ENCODE results near the gene CST7.
"Not testable (repeated sequence)": the region's sequence is repeated elsewhere in the genome, so short reads cannot be mapped to it uniquely, and the experiment has no call there.

CST7 gene

DNA sequence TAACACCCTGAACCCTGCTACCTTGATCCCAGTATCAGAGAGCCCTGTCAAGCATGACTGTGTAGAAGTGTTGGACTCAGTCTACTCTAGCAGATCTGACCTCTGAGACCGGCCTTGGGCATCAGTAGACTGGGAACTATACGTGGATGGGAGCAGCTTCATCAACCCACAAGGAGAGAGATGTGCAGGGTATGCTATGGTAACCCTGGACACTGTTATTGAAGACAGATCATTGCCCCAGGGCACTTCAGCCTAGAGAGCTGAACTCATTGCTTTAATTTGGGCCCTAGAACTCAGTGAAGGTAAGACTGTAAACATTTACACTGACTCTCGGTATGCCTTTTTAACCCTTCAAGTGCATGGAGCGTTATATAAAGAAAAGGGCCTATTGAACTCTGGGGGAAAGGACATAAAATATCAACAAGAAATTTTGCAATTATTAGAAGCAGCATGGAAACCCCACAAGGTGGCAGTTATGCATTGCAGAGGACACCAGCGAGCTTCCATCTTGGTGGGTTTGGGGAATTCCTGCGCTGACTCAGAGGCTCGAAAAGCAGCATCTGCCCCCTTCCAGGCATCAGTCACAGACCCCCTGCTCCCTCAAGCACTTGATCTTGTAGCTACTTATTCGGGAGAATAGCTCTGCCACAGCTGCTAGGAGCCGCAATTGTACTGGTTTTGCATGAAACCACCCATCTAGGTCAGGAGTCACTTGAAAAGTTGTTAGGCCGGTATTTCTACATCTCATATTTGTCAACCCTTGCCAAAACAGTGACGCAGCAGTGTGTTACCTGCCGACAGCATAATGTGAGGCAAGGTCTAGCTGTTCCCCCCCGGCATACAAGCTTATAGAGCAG lies 19.0 kb upstream of the CST7 start:
- DNase-seq: not testable (repeated sequence)

GRCh38 chr20:24930724-24931688 lies 18.1 kb upstream of the CST7 start:
- not testable (repeated sequence) for DNase-seq

DNA sequence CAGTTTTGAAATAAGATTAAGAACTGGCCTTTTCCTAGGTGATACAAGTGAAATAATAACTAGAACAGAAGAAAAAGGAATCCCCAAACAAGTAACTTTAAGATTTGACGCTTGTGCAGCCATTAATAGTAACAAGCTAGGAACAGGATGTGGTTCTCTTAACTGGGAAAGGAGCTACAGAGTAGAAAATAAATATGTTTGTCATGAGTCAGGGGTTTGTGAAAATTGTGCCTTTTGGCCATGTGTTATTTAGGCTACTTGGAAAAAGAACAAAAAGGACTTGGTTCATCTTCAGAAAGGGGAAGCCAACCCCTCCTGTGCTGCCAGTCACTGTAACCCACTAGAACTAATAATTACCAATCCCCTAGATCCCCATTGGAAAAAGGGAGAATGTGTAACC lies 17.2 kb upstream of the CST7 start:
- not testable (repeated sequence) for DNase-seq

DNA sequence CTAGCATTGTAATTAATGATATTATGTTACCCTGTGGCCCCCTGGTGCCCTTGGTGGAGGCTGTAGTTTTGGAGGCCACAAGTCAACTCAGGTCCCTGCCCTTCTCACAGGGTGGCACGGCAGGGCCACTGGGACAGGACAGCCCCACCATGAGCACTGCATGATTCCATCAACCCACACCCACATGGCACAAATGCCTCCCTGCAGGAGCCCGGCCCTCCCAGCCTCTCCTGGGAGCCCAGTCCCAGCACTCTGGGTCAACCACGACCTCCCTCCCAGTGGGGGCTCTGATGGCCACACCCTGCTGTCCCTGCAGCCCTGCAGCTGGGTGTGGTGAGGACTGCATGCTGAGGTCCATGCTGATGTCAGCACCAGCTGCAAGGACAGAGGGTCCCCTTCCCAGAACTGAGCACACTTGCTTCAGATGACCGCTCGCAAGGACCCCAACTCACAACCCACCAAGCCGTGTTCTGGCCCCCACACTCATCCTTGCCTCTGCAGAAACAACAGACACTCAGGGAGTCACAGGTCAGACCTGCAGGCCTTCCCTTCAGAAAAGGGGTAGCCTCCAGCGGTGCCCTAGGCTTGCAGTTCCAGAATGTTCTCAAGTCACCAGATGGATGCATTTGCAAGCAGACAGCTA lies 15.7 kb upstream of the CST7 start:
- no peak for DNase-seq

DNA sequence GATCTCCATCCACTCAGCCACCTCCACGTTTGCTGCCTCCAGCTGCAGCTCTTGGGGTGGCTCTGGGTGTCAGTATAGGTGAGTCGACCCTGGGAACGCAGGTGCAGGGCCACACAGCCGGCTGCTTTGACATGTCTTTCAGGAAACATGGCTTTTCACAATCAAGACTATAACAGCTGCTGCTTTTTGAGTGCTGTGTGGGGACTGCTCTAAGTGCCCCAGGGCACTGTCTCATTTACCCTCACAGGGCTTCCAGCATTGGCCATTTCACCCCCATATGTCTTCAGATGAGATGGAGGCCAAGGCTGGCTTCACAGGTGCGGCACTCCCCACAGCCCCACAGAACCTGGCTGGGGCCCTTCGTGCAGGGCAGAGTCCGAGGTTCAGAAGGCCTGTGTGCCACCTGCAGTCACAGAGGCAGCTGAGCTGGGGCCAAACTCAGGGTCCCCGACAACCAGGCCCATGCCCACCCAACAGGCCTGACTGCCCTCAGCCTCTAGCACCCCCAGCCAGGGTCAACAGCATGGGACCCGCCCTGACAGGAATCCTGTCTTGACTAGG lies 14.9 kb upstream of the CST7 start:
- no peak for DNase-seq

DNA sequence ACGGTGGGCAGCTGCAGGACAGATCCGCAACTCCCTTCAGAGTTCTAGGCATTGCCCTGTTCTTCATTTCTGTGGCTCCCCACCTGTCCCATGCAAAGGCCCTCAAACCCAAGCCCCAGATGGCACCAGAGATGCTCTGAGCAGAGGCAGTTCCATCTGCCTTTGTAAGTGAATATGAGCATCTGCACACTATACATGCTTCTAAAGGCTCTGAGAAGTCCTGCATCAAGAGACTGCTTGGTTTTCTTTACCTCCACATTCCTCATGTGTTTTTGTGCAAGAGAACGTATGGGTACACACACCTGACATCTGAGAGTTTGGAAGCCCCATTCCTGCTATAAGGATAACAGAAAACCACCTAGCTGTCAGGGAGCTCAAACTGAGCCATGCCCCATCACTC lies 14.4 kb upstream of the CST7 start:
- DNase-seq: no peak

DNA sequence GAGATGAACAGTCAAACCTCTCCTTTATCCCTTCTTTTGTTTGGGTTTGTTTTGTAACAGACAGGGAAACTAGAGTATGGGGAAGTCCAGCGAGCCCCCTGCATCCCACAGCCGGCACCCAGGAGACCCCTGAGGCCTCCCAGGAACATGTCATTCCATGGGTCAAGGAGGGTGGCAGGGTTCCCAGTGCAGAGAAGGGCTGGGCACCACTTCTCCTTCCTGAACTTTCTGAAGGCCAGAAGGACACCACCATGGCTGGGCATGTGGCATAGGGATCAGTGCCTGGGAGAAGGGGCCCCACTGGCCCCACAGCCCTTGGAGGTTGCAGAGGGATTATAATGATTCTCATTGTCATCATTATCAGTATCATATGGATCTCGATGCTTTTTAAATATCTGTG lies 13.9 kb upstream of the CST7 start:
- no peak for DNase-seq

- DNase-seq: no peak
Measured at GRCh38 chr20:24935766-24936525, 13.1 kb upstream of the CST7 start.

GRCh38 chr20:24936526-24937407 lies 12.3 kb upstream of the CST7 start:
- no peak for DNase-seq

GRCh38 chr20:24937579-24937978 lies 11.5 kb upstream of the CST7 start:
- no peak for DNase-seq

GRCh38 chr20:24938498-24938897 lies 10.6 kb upstream of the CST7 start:
- DNase-seq: no peak

- no peak for DNase-seq
Measured at GRCh38 chr20:24939036-24939435, 10.0 kb upstream of the CST7 start.

DNA sequence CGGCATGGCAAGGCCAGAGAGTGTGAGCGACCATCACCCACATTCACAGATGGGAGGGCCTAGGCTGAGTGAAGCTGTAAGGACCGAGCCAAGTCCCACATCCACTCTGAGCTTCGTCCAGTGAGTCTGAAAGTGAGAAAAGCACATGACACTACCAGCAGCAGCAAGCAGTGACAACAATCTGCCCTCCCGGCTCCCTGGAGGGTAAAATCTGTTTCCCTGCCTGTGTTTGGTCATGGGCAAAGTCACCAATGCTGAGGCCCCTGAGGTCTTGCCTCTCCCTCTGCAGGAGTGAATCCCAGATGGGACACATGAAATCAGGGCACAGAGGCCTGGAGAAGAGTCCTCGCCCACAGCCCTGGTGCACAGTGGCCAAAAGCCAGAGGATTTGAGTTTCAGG lies 6.4 kb upstream of the CST7 start:
- DNase-seq: no peak

DNA sequence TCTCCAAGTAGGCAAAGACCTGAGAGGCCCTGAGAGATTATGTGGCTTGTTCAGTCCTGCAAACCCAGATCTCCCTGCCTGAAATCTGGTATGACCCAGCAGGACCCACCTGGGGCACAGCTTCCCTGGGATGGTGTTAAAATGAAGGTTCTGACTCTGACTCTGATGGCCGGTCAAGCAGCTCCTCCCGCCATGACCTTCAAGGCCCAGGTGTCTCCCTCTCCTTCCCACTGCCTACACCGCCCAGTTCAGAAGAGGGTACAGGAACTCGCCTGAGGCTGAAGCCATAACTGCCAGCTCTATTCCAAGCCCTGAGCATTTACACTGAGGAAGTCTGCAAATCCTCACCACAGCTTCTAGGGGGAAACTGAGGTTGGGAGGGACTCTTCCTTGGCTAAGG lies 5.9 kb upstream of the CST7 start:
- no peak for DNase-seq

DNA sequence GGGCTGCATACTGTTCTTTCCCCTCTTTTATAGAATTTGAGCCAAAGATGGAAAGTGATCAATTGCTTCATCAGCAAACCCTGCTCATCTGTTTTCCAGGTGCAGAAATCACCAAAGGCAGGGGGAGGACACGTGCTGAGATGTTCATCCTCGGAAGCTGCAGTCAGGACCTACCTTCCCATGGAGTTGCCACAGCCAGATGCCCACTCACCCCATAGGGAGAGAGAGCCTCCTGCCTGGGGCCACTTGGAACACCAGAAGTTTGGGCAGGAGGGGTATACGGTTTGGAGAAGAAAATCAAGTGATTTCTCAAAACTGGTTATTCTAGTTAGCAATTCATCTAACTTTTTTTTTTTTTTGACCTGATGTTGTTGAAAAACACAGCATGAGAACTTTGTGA lies 5.3 kb upstream of the CST7 start:
- DNase-seq: no peak

DNA sequence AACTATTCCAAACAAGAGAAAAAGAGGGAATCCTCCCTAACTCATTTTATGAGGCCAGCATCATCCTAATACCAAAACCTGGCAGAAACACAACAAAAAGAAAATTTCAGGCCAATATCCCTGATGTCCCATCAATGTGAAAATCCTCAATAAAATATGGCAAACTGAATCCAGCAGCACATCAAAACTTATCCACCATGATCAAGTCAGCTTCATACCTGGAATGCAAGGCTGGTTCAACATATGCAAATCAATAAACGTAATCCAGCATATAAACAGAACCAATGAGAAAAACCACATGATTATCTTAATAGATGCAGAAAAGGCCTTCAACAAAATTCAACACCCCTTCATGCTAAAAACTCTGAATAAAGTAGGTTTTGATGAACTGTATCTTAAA lies 2.7 kb upstream of the CST7 start:
- DNase-seq: not testable (repeated sequence)

DNA sequence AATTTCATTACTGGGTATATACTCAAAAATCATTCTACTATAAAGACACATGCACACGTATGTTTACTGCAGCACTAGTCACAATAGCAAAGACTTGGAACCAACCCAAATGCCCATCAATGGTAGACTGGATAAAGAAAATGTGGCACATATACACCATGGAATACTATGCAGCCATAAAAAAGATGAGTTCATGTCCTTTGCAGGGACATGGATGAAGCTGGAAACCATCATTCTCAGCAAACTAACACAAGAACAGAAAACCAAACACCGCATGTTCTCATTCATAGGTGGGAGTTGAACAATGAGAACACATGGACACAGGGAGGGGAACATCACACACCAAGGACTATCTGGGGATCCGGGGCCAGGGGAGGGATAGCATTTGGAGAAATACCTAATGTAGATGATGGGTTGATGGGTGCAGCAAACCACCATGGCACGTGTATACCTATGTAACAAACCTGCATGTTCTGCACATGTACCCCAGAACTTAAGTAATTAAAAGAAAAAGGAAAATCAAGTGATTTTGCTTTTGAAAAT lies 602 bp upstream of the CST7 start:
- not testable (repeated sequence) for DNase-seq

GRCh38 chr20:24949756-24950127 lies 673 bp downstream of the CST7 start:
- no peak for DNase-seq

GRCh38 chr20:24950128-24950835 lies 1.2 kb downstream of the CST7 start:
- no peak for DNase-seq

Measured in amygdala (tissue), 56 donors.